ENCODE measurements around the gene SCNN1A.

GRCh38 chr12:6386038-6386437 is 10.7 kb upstream of the SCNN1A start:
- TF ChIP-seq CTCF (conservative IDR thresholded peaks at IDR 0.05; ENCODE audit: low read length) (no peak), EZH2phosphoT487 (IDR thresholded peaks at IDR 0.05; ENCODE audit: borderline replicate concordance, low read depth, low read length) (no peak)
